ENCODE data around the gene TRPM2. TPM values are rescaled to one million over a fixed set of nuclear protein-coding genes. Genes with fewer than 3 reads are reported as not detected.

Gene TRPM2
- total and polyA plus RNA-seq, 2 of the 4 experiments (the other 2 are of a cell fraction), result not detected

GRCh38 chr21:44321846-44322450 lies 31.5 kb upstream of the TRPM2 start:
- Histone ChIP-seq H2BK5ac (ENCODE audit: low read depth, low read length, poor library complexity, severe bottlenecking) (no peak overlapping the region), H4K5ac (ENCODE audit: low read depth, low read length) (no peak overlapping the region), H3K18ac (ENCODE audit: low read depth, low read length) (no peak overlapping the region), H3K36me3 (ENCODE audit: control insufficient read depth, insufficient read depth, low read length) (peaks cover 76% of the 10 kb centered on the region), H3K79me1 (ENCODE audit: low read depth in 1 of 2, low read length in 2 of 2) (no peaks in the 10 kb centered on the region), H3K27me3 (ENCODE audit: control insufficient read depth, insufficient read depth, low read length) (no peaks in the 10 kb centered on the region), H3K4me1 (ENCODE audit: control insufficient read depth, insufficient read depth, low read length) (no peaks in the 10 kb centered on the region), H4K20me1 (ENCODE audit: insufficient read depth, low read length) (no peaks in the 10 kb centered on the region; the same call in 1 of the 2 replicates), H3K23ac (ENCODE audit: low read depth, low read length) (no peak overlapping the region), H4K8ac (ENCODE audit: low read depth in 2 of 2, low read length in 2 of 2) (no peak overlapping the region), H3K4me3 (ENCODE audit: insufficient read depth, low read depth, low read length) (no peak overlapping the region), H3K4ac (ENCODE audit: low read depth, low read length) (no peak overlapping the region), H2BK120ac (ENCODE audit: low read depth, low read length) (no peak overlapping the region), H2AK9ac (replicated peaks; ENCODE audit: low read depth, low read length, poor library complexity) (no peak overlapping the region), H3K9ac (ENCODE audit: low read depth, low read length) (no peak overlapping the region), H2AFZ (replicated peaks; ENCODE audit: low read length, poor library complexity) (no peak overlapping the region), H3K4me2 (ENCODE audit: low read depth, low read length) (no peak overlapping the region), H3K9me3 (ENCODE audit: control insufficient read depth, insufficient read depth, low read length) (no peaks in the 10 kb centered on the region), H4K91ac (ENCODE audit: insufficient read depth, low read depth, low read length) (no peak overlapping the region), H2BK15ac (ENCODE audit: low read depth, low read length) (no peak overlapping the region), H2AK5ac (ENCODE audit: low read depth, low read length) (no peak overlapping the region), H3K9me1 (ENCODE audit: insufficient read depth, low read length) (no peaks in the 10 kb centered on the region), H3K27ac (ENCODE audit: insufficient read depth, low read length) (no peak overlapping the region), H2BK20ac (ENCODE audit: low read depth, low read length) (no peak overlapping the region), H3K14ac (replicated peaks; ENCODE audit: low read depth, low read length) (no peak overlapping the region), H3K56ac (ENCODE audit: extremely low read depth, insufficient read depth, low read length) (no peak overlapping the region)
- no TSS peak for BruUV-seq (replicated peaks)
- intact Hi-C loops (cut with micrococcal nuclease), result no loop called here
- ChIA-PET POLR2A (ENCODE audit: unreplicated experiment) (no interaction called here), CTCF (no interaction called here)
- TF ChIP-seq MAFK (IDR thresholded peaks at IDR 0.05; ENCODE audit: low read depth, low read length), result no peak
- no peak for TF ChIP-seq CTCF (conservative IDR thresholded peaks at IDR 0.05; ENCODE audit: low read depth, low read length)
- TF ChIP-seq RFX5 (IDR thresholded peaks at IDR 0.05; ENCODE audit: low read depth, low read length), result no peak
- TF ChIP-seq MAZ (IDR thresholded peaks at IDR 0.05; ENCODE audit: borderline replicate concordance, low read depth, low read length), result no peak
- no peak for TF ChIP-seq POLR2A (IDR thresholded peaks at IDR 0.05; ENCODE audit: low read depth, low read length)
- no peak for TF ChIP-seq CHD1 (IDR thresholded peaks at IDR 0.05; ENCODE audit: low read depth, low read length)
- no peak for TF ChIP-seq BHLHE40 (IDR thresholded peaks at IDR 0.05; ENCODE audit: low read depth, low read length)
- TF ChIP-seq ELK1 (IDR thresholded peaks at IDR 0.05; ENCODE audit: borderline replicate concordance, low read depth, low read length), result no peak
- dilution Hi-C loops (cut with HindIII; ENCODE audit: low sequenced_read_pairs, unreplicated experiment), result no loop called here
- DNase-seq (no peak), ATAC-seq (ENCODE audit: low read depth) (no peak)
- WGBS, 2 experiments (ENCODE audit: extremely low coverage in 2 of 2, insufficient read length in 1 of 2), result 94% methylated on average over 7 of the region's 23 CpGs; no CpG with 5 or more reads in 1 of the 2 experiments
- in situ Hi-C loops (cut with MboI; ENCODE audit: low sequenced_read_pairs), result no loop called here

Data from IMR-90 (cell line).